Neural progenitor cell (in vitro differentiated cells): Measurements from ENCODE around the gene ERICH6. TPM values are rescaled to one million over a fixed set of nuclear protein-coding genes. Genes with fewer than 3 reads are reported as not detected.

Source experiments
- DNase-seq: peaks from one replicate; pipeline ENCODE4 v3.0.0-alpha.2; 2016; ENCODE audit warnings: low spot score
- H2AFZ ChIP-seq: fragments of 200-600 bp; sonication (generic); replicated peaks from 2 replicates; pipeline ENCODE4 v1.6.1; 2016; ENCODE audit warnings: antibody characterized with exemption
- H3F3A ChIP-seq: fragments of 200-600 bp; sonication (generic); 2 replicates; pipeline ENCODE4 v1.6.1; 2016; ENCODE audit warnings: antibody characterized with exemption, low read depth
- H3K27ac ChIP-seq: fragments of 200-600 bp; sonication (generic); 2 replicates; pipeline ENCODE4 v1.5.1; 2016; ENCODE audit warnings: mild to moderate bottlenecking
- H3K27me3 ChIP-seq: fragments of 200-600 bp; sonication (generic); 2 replicates; pipeline ENCODE4 v1.6.1; 2016; ENCODE audit warnings: mild to moderate bottlenecking, moderate library complexity
- H3K36me3 ChIP-seq: fragments of 200-600 bp; sonication (generic); 2 replicates; pipeline ENCODE4 v1.5.1; 2016
- H3K4me1 ChIP-seq: fragments of 200-600 bp; sonication (generic); 2 replicates; pipeline ENCODE4 v1.6.1; 2016; ENCODE audit warnings: mixed run types
- H3K4me2 ChIP-seq: fragments of 200-600 bp; sonication (generic); 2 replicates; pipeline ENCODE4 v1.6.1; 2016
- H3K4me3 ChIP-seq: fragments of 200-600 bp; sonication (generic); 2 replicates; pipeline ENCODE4 v1.5.1; 2016
- H3K79me2 ChIP-seq: fragments of 200-600 bp; sonication (generic); 2 replicates; pipeline ENCODE4 v1.6.1; 2016; ENCODE audit warnings: low read depth
- H3K9ac ChIP-seq: fragments of 200-600 bp; sonication (generic); 2 replicates; pipeline ENCODE4 v1.6.1; 2016
- H3K9me3 ChIP-seq: fragments of 200-600 bp; sonication (generic); 2 replicates; pipeline ENCODE4 v1.5.1; 2016; ENCODE audit warnings: low read depth
- H4K20me1 ChIP-seq: fragments of 200-600 bp; sonication (generic); 2 replicates; pipeline ENCODE4 v1.6.1; 2016; ENCODE audit warnings: low read depth
- H3K27ac Mint-ChIP-seq: 3 replicates; pipeline ENCODE4 v1.8.0; 2021; ENCODE audit warnings: mixed read lengths
- H3K27me3 Mint-ChIP-seq: 2 replicates; pipeline ENCODE4 v1.8.0; 2022; ENCODE audit warnings: low read depth, mild to moderate bottlenecking, inconsistent platforms, moderate library complexity, mixed read lengths; ENCODE audit not compliant: insufficient read depth
- H3K36me3 Mint-ChIP-seq: 3 replicates; pipeline ENCODE4 v1.8.0; 2021; ENCODE audit warnings: mixed read lengths
- H3K4me1 Mint-ChIP-seq: 3 replicates; pipeline ENCODE4 v1.8.0; 2021; ENCODE audit warnings: mixed read lengths
- H3K4me3 Mint-ChIP-seq: 3 replicates; pipeline ENCODE4 v1.8.0; 2021; ENCODE audit warnings: mild to moderate bottlenecking, moderate library complexity, mixed read lengths
- H3K9me3 Mint-ChIP-seq: 3 replicates; pipeline ENCODE4 v1.8.0; 2020; ENCODE audit warnings: mixed read lengths
- EZH2 ChIP-seq: fragments of 200-600 bp; sonication (generic); IDR thresholded peaks from 2 replicates; pipeline ENCODE4 v1.6.1; 2017; ENCODE audit warnings: antibody characterized with exemption, mild to moderate bottlenecking, moderate library complexity
- EZH2phosphoT487 ChIP-seq: fragments of 200-600 bp; sonication (generic); IDR thresholded peaks from 2 replicates; pipeline ENCODE4 v1.6.1; 2017; ENCODE audit warnings: antibody characterized with exemption
- total RNA-seq: library from RNA; depleted of rRNA; stranded (reverse); fragments of >200 nt; gene quantifications from 2 replicates; pipeline ENCODE4 v1.2.3, GENCODE V29; 2015; ENCODE audit warnings: low replicate concordance
- TF ChIP-seq, protein P1 (sequence below): fragments of 200-600 bp; sonication (generic); IDR thresholded peaks from 2 replicates; pipeline ENCODE4 v1.5.1; 2017; ENCODE audit warnings: antibody characterized with exemption, mild to moderate bottlenecking

Gene ERICH6
- total RNA-seq, 1 donor from 2014 or later: not detected

GRCh38 chr3:150722267-150722666 is 18.5 kb upstream of the ERICH6 start:
- no peaks in the 10 kb centered on the region for H3K27me3 ChIP-seq
- H3K4me1 Mint-ChIP-seq: no peaks in the 10 kb centered on the region
- H3K79me2 ChIP-seq: no peaks in the 10 kb centered on the region
- no peak overlapping the region for H2AFZ ChIP-seq
- no peaks in the 10 kb centered on the region for H3K4me1 ChIP-seq
- DNase-seq: no peak
- no peaks in the 10 kb centered on the region for H3K36me3 Mint-ChIP-seq
- H3K27me3 Mint-ChIP-seq: peaks cover 2% of the 10 kb centered on the region
- no peak overlapping the region for H3K4me2 ChIP-seq
- no peak overlapping the region for H3K27ac Mint-ChIP-seq
- H3K4me3 ChIP-seq: no peak overlapping the region
- no peak for TF ChIP-seq EZH2
- no peak for TF ChIP-seq EZH2phosphoT487
- TF ChIP-seq, protein P1, sequence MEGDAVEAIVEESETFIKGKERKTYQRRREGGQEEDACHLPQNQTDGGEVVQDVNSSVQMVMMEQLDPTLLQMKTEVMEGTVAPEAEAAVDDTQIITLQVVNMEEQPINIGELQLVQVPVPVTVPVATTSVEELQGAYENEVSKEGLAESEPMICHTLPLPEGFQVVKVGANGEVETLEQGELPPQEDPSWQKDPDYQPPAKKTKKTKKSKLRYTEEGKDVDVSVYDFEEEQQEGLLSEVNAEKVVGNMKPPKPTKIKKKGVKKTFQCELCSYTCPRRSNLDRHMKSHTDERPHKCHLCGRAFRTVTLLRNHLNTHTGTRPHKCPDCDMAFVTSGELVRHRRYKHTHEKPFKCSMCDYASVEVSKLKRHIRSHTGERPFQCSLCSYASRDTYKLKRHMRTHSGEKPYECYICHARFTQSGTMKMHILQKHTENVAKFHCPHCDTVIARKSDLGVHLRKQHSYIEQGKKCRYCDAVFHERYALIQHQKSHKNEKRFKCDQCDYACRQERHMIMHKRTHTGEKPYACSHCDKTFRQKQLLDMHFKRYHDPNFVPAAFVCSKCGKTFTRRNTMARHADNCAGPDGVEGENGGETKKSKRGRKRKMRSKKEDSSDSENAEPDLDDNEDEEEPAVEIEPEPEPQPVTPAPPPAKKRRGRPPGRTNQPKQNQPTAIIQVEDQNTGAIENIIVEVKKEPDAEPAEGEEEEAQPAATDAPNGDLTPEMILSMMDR: no peak
- H4K20me1 ChIP-seq: no peaks in the 10 kb centered on the region
- H3K9me3 ChIP-seq: no peaks in the 10 kb centered on the region
- no peak overlapping the region for H3K4me3 Mint-ChIP-seq
- H3K9ac ChIP-seq: no peak overlapping the region
- H3K9me3 Mint-ChIP-seq: peaks cover 4% of the 10 kb centered on the region
- no peaks in the 10 kb centered on the region for H3F3A ChIP-seq
- H3K36me3 ChIP-seq: no peaks in the 10 kb centered on the region
- no peak overlapping the region for H3K27ac ChIP-seq

DNA sequence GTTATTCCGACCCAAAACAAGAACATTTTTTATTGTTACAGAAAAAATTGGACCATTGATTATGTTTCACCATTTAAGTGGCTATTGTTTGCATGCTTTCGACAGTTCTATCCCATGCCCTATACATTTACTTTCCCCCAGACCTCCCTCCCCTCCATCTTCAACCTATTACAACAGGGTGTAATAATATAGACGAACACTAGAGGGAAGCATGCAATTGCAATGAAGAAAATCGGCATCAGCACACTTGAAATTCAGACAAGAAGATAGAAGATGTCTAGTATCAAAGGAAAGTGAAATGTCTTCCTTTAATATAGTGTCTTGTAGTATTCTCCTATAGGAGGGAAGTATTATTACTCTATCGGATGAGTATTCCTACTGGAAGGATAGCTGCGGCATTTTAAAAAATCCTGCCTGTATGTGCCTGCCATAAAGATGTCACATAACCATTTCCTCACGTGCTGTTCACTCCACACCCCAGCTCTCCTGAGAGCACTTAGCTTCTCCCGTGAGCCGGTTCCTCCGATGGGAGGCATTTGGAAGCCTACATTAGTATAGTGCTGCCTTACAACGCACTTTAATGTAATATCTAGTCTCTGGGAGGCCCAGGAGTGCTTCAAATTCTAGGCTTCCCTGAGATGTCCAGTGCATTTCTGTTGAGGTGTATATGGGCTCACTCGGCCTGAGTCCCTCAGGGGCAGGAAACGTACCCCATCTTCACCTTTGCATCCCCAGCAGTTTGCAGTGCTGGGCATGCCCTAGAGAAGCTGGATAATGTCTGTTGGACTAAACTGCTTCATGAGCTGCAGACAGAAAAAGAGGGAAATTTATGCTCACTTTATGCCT is 17.8 kb upstream of the ERICH6 start:
- Histone ChIP-seq H3F3A (no peaks in the 10 kb centered on the region), H3K4me1 (no peaks in the 10 kb centered on the region), H3K27me3 (no peaks in the 10 kb centered on the region), H4K20me1 (no peaks in the 10 kb centered on the region), H3K79me2 (no peaks in the 10 kb centered on the region), H3K36me3 (no peaks in the 10 kb centered on the region), H3K4me2 (no peak overlapping the region), H3K27ac (no peak overlapping the region), H3K9ac (no peak overlapping the region), H3K9me3 (no peaks in the 10 kb centered on the region), H3K4me3 (no peak overlapping the region), H2AFZ (peak overlapping the region; percentile 27)
- peak; percentile 77 for DNase-seq
- H3K9me3 Mint-ChIP-seq: peaks cover 4% of the 10 kb centered on the region
- H3K4me3 Mint-ChIP-seq: no peak overlapping the region
- no peak overlapping the region for H3K27ac Mint-ChIP-seq
- peaks cover 2% of the 10 kb centered on the region for H3K27me3 Mint-ChIP-seq
- TF ChIP-seq, protein P1: peak; percentile 90
- TF ChIP-seq EZH2phosphoT487 (no peak), EZH2 (no peak)
- no peaks in the 10 kb centered on the region for H3K4me1 Mint-ChIP-seq
- no peaks in the 10 kb centered on the region for H3K36me3 Mint-ChIP-seq

GRCh38 chr3:150720444-150720843 is 16.7 kb upstream of the ERICH6 start:
- no peak overlapping the region for H3K4me3 Mint-ChIP-seq
- no peaks in the 10 kb centered on the region for H3K4me1 Mint-ChIP-seq
- H3K9me3 Mint-ChIP-seq: peaks cover 4% of the 10 kb centered on the region
- Histone ChIP-seq H3K9me3 (peaks cover 2% of the 10 kb centered on the region), H3K9ac (no peak overlapping the region), H3F3A (no peaks in the 10 kb centered on the region), H4K20me1 (no peaks in the 10 kb centered on the region), H3K27me3 (no peaks in the 10 kb centered on the region), H3K4me1 (no peaks in the 10 kb centered on the region), H3K4me3 (no peak overlapping the region), H2AFZ (no peak overlapping the region), H3K79me2 (no peaks in the 10 kb centered on the region), H3K27ac (no peak overlapping the region), H3K36me3 (no peaks in the 10 kb centered on the region), H3K4me2 (no peak overlapping the region)
- no peak overlapping the region for H3K27ac Mint-ChIP-seq
- peaks cover 2% of the 10 kb centered on the region for H3K27me3 Mint-ChIP-seq
- H3K36me3 Mint-ChIP-seq: no peaks in the 10 kb centered on the region
- DNase-seq: no peak
- TF ChIP-seq, protein P1: no peak
- TF ChIP-seq EZH2 (no peak), EZH2phosphoT487 (no peak)
